ENCODE measurements around the gene COX19. TPM values are rescaled to one million over a fixed set of nuclear protein-coding genes. Genes with fewer than 3 reads are reported as not detected.

The COX19 gene
- total RNA-seq, 3 donors from 2014 or later: 14.9 to 20.9 (median 15.8) TPM

DNA sequence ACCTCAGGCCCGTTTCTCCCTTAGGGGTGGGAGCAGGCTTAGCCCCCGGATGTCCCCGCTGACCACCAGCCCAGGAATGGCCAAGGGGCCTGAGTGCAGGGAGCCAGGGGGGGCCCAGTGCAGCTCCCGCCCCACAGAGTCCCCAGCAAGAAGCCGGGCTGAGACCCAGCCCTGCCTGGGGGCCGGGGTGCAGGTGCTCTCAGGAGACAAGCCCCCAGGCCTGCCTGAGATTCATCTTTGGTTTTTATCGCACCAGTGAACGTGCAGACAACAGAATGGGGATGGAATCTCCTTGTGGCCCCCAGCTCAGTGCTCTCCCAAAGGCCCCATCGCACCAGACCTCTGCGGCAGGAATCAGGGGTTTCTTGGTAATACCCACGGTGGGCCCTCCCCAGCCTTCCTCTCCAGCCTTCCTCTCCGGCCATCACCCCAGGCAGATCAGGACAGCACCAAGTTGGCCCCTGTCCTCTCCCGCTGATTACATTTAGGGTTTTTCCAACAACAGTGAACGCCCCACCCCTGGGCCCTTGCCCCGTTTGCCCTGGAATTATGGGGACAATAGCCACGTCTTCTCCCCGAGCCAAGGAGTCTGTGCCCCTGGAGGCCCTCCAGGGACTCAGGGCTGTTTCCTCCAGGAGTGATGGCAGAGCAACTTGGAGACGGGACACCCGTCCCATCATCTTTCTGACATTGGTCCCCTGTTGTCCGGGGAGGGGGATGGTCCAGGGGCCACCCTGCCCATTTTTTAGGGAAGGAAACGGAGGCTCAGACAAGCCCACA lies 43.3 kb downstream of the COX19 start:
- H3K9me3 ChIP-seq: no peaks in the 10 kb centered on the region
- intact Hi-C loops (cut with DNase I, micrococcal nuclease): no loop called here
- no peak for ATAC-seq
- no peaks in the 10 kb centered on the region for H3K36me3 ChIP-seq (ENCODE audit: low read depth)
- TF ChIP-seq CTCF (IDR thresholded peaks at IDR 0.05): no peak
- H3K4me1 ChIP-seq (ENCODE audit: low read depth): peaks cover 8% of the 10 kb centered on the region
- peak in 2 of 3 donors; percentile 26 to 45 for DNase-seq
- no peak overlapping the region for H3K4me3 ChIP-seq

DNA sequence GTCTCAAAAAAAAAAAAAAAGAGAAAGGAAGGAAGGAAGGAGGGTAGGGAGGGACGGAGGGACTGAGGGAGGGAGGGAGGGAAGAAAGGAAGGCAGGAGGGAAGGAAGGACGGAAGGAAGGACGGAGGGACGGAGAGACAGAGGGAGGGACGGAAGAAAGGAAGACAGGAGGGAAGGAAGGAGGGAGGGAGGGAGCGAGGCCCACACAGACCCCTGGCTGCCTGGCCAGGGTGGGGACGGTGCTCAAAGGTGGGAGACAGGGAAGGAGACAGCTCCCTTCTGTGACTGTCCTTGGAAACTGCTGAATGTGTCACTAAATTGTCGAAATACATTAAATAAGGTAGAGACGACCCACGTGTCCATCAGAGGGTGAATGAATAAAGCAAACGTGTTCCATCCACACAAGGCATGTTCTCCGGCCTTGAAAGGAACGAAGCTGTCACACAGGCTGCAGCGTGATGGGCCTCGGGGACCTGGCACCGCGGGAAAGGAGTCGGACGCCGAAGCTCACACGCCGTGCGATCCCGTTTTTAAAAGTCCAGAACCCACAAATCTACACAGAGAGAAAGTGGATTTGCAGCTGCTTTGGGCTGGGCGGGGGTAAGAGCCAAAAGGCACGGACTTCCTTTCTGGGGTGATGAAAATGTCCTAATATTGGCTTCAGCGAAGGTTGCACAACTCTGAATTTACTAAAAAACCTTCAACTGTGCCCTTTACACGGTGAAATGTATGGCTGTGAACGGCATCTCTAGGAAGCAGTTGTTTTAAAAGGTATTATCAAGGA lies 44.2 kb downstream of the COX19 start:
- peaks cover 16% of the 10 kb centered on the region for H3K4me1 ChIP-seq (ENCODE audit: low read depth)
- H3K36me3 ChIP-seq (ENCODE audit: low read depth): no peaks in the 10 kb centered on the region
- no peak for ATAC-seq
- no peak overlapping the region for H3K4me3 ChIP-seq
- no peak for TF ChIP-seq CTCF (IDR thresholded peaks at IDR 0.05)
- peak in 2 of 3 donors; percentile 8 to 25 for DNase-seq
- intact Hi-C loops (cut with DNase I, micrococcal nuclease): no loop called here
- no peaks in the 10 kb centered on the region for H3K9me3 ChIP-seq

- intact Hi-C loops (cut with DNase I, micrococcal nuclease): no loop called here
- Histone ChIP-seq H3K4me3 (no peak overlapping the region), H3K36me3 (ENCODE audit: low read depth) (no peaks in the 10 kb centered on the region), H3K4me1 (ENCODE audit: low read depth) (peaks cover 32% of the 10 kb centered on the region), H3K9me3 (no peaks in the 10 kb centered on the region)
- DNase-seq (peak; percentile 7 to 37 (median 26)), ATAC-seq (no peak)
- TF ChIP-seq CTCF (IDR thresholded peaks at IDR 0.05): no peak
Measured at GRCh38 chr7:929311-929711, 46.0 kb downstream of the COX19 start.

GRCh38 chr7:927031-927671 lies 48.2 kb downstream of the COX19 start:
- DNase-seq (peak; percentile 61 to 74 (median 71)), ATAC-seq (peak; percentile 36)
- no peak for TF ChIP-seq CTCF (IDR thresholded peaks at IDR 0.05)
- no peaks in the 10 kb centered on the region for H3K9me3 ChIP-seq
- intact Hi-C loops (cut with DNase I, micrococcal nuclease): no loop called here
- H3K4me1 ChIP-seq (ENCODE audit: low read depth): peaks cover 49% of the 10 kb centered on the region
- H3K36me3 ChIP-seq (ENCODE audit: low read depth): no peaks in the 10 kb centered on the region
- no peak overlapping the region for H3K4me3 ChIP-seq

DNA sequence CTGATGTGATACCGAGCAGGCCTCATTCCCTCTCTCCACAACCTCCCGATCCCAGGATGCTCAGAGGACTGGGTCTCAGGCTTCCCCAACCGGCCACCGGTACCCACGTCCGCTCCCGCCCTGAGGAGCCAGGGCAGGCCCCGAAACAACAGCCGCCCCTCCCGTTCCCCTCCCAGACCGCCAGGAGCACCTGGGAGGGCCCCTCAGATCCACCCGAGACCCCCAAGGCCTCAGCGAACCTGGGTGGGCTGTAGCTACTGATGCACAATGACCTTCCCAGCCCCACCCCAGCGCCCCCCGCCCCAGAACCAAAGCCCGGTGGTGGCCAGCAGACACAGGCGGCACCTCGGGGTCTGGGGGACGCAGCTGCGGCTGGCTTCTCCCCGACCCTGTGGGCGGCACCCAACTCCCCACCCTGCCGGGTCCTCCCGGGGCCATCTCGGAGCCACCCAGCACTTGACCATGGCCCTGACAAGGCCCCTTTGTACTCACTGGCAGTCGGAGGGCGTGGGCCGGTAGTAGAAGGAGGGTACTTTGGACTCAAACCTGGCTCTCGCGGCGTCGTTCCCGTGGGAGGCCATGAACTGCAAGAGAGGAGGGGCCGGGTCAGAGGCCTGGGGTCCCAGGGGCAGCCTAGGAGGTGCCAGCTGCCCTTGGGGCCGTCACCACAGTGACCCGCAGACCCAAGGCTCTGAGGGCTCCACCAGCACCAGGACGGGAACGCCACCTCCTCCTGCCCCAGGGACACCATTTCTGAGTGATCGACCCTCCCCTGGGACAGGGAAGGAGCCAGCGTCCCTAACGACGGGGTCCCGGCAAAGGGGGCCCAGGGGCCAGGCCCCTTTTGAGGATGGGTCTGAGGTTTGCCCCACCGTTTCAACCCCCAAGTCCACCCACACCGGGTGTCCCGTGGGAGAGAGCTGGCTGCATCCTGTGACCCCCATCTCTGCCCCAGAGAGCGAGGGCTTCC lies 49.0 kb downstream of the COX19 start:
- H3K36me3 ChIP-seq (ENCODE audit: low read depth): no peaks in the 10 kb centered on the region
- intact Hi-C loops (cut with DNase I, micrococcal nuclease): no loop called here
- peaks cover 57% of the 10 kb centered on the region for H3K4me1 ChIP-seq (ENCODE audit: low read depth)
- H3K4me3 ChIP-seq: no peak overlapping the region
- DNase-seq (peak; percentile 90 to 93 (median 91)), ATAC-seq (peak; percentile 75)
- no peak for TF ChIP-seq CTCF (IDR thresholded peaks at IDR 0.05)
- H3K9me3 ChIP-seq: no peaks in the 10 kb centered on the region

Data from mucosa of descending colon (tissue), 3 donors.